Right lobe of liver (tissue), 4 donors: Measurements from ENCODE around the gene LANCL2.

Experiments
- CTCF ChIP-seq, 4 donors: fragments of 200-600 bp in 3 of 4; fragments of 450-650 bp in 1 of 4; IDR thresholded peaks; one replicate each; pipeline versions ENCODE4 v1.5.1 to v1.8.0; 2016 to 2022; ENCODE audit warnings: antibody characterized with exemption in 4 of 4, mild to moderate bottlenecking in 2 of 4
- POLR2A ChIP-seq: fragments of 450-650 bp; IDR thresholded peaks from one replicate; pipeline ENCODE4 v1.6.1; 2017; ENCODE audit warnings: antibody characterized with exemption, mild to moderate bottlenecking
- donor health status: DM: no; HTN: no; CAD: no.
- donor health status: DM: no; HTN: no; CAD: no.
- donor health status: DM: no; HTN: yes; CAD: no.

- TF ChIP-seq POLR2A (no peak), CTCF (IDR thresholded peaks at IDR 0.05) (no peak)
Measured at GRCh38 chr7:55343860-55344606, 21.1 kb upstream of the LANCL2 start.
